ENCODE measurements around the gene AOPEP. TPM values are rescaled to one million over a fixed set of nuclear protein-coding genes. Genes with fewer than 3 reads are reported as not detected.

The AOPEP gene
- total and polyA plus RNA-seq, 2 donors (not counting 3 experiments of a cell fraction or from before 2014, with no cell fraction given): 20.2 to 41.6 TPM

GRCh38 chr9:95116808-95117204 is 390.3 kb downstream of the AOPEP start:
- H3K9me3 ChIP-seq (replicated peaks; ENCODE audit: control insufficient read depth, insufficient read depth, low read length): no peaks in the 10 kb centered on the region
- dilution Hi-C loops (cut with MboI; ENCODE audit: extremely low pct_ligation_motif_present, low sequenced_read_pairs): no loop called here
- no peak overlapping the region for H3K4me3 ChIP-seq (replicated peaks in 1 of 3; ENCODE audit: insufficient read depth in 1 of 3, low read depth in 1 of 3, low read length in 3 of 3)
- no peaks in the 10 kb centered on the region for H3K36me3 ChIP-seq (ENCODE audit: control insufficient read depth in 2 of 2, extremely low read depth in 1 of 2, insufficient read depth in 2 of 2, low read length in 2 of 2)
- H2AFZ ChIP-seq (ENCODE audit: low read depth, low read length): no peak overlapping the region
- H4K20me1 ChIP-seq (replicated peaks; ENCODE audit: control insufficient read depth, extremely low read depth, insufficient read depth, low read length): no peaks in the 10 kb centered on the region
- intact Hi-C loops (cut with micrococcal nuclease): no loop called here
- no peaks in the 10 kb centered on the region for H3K4me1 ChIP-seq (ENCODE audit: control insufficient read depth, extremely low read depth, insufficient read depth, low read length)
- H3K4me2 ChIP-seq (ENCODE audit: insufficient read depth, low read length): no peak overlapping the region
- no TSS peak for BruUV-seq (replicated peaks)
- no peak for DNase-seq (ENCODE audit: low read depth, low spot score)
- no peaks in the 10 kb centered on the region for H3K27me3 ChIP-seq (ENCODE audit: control insufficient read depth in 2 of 2, insufficient read depth in 2 of 2, low read length in 2 of 2)
- TF ChIP-seq FOS (IDR thresholded peaks at IDR 0.05; ENCODE audit: borderline replicate concordance, insufficient read depth, low read length) (no peak), POLR2A (IDR thresholded peaks at IDR 0.05; ENCODE audit: low read depth, low read length) (no peak), JUN (IDR thresholded peaks at IDR 0.05; ENCODE audit: borderline replicate concordance, insufficient read depth, insufficient read length, low read depth) (no peak), MYC (IDR thresholded peaks at IDR 0.05; ENCODE audit: low read depth, low read length) (no peak), EZH2 (IDR thresholded peaks at IDR 0.05; ENCODE audit: borderline replicate concordance, low read depth, low read length, severe bottlenecking) (no peak), CTCF (IDR thresholded peaks at IDR 0.05; ENCODE audit: extremely low read depth in 1 of 2, insufficient read depth in 1 of 2, low read depth in 1 of 2, low read length in 2 of 2) (no peak), GATA2 (IDR thresholded peaks at IDR 0.05; ENCODE audit: insufficient read depth, insufficient read length, low read depth, low read length) (no peak), POLR2AphosphoS5 (IDR thresholded peaks at IDR 0.05; ENCODE audit: insufficient read depth, low read depth, low read length) (no peak)
- TF ChIP-seq, protein P1, sequence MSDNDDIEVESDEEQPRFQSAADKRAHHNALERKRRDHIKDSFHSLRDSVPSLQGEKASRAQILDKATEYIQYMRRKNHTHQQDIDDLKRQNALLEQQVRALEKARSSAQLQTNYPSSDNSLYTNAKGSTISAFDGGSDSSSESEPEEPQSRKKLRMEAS (IDR thresholded peaks at IDR 0.05; ENCODE audit: insufficient read depth, insufficient read length): no peak
- H3K27ac ChIP-seq (ENCODE audit: insufficient read depth, low read depth, low read length): no peak overlapping the region
- no peak overlapping the region for H3K9ac ChIP-seq (replicated peaks; ENCODE audit: extremely low read depth, insufficient read depth, low read length)
- ChIA-PET POLR2A (no interaction called here), CTCF (interaction anchor here (1.5 to 5.8 kb wide), 5 partner anchors 10 to 435 kb away, joined by 4 to 48 read pairs (median 9); no protein-coding TSS in a partner anchor)
- H3K9me1 ChIP-seq (replicated peaks; ENCODE audit: control insufficient read depth, extremely low read depth, insufficient read depth, low read length): no peaks in the 10 kb centered on the region
- FAIRE-seq: no peak
- no peaks in the 10 kb centered on the region for H3K79me2 ChIP-seq (ENCODE audit: control insufficient read depth, insufficient read depth, low read length)

All from endothelial cell of umbilical vein (primary cell).